Esophagus squamous epithelium (tissue), 5 donors: ENCODE measurements around the gene PAM16. TPM values are rescaled to one million over a fixed set of nuclear protein-coding genes. Genes with fewer than 3 reads are reported as not detected.

Experiments
- DNase-seq: peaks from one replicate; lab custom pipeline; 2025; lab: John Stamatoyannopoulos, UW
- H3K27ac ChIP-seq, 4 donors: fragments of 200-600 bp; sonication (generic); one replicate each; pipeline ENCODE4 v1.5.1; 2016 to 2019; ENCODE audit warnings: mild to moderate bottlenecking in 1 of 4
- H3K27me3 ChIP-seq, 4 donors: fragments of 200-600 bp; sonication (generic); 1 replicate in 3 of 4; 2 replicates in 1 of 4; pipeline versions ENCODE4 v1.5.1 to v1.6.0; 2017 to 2021; ENCODE audit warnings: antibody characterized with exemption in 1 of 4
- H3K36me3 ChIP-seq, 3 donors: fragments of 200-600 bp; sonication (generic); one replicate each; pipeline ENCODE4 v1.5.1; 2016 to 2019
- H3K4me1 ChIP-seq, 3 donors: fragments of 200-600 bp; sonication (generic); one replicate each; pipeline ENCODE4 v1.5.1; 2017 to 2019
- H3K4me3 ChIP-seq, 4 donors: fragments of 200-600 bp; sonication (generic); 1 replicate in 3 of 4; 2 replicates in 1 of 4; pipeline ENCODE4 v1.5.1; 2016 to 2019; ENCODE audit warnings: mild to moderate bottlenecking in 2 of 4, moderate library complexity in 1 of 4
- H3K9me3 ChIP-seq, 3 donors: fragments of 200-600 bp; sonication (generic); one replicate each; pipeline ENCODE4 v1.5.1; 2016 to 2019
- POLR2A ChIP-seq, 4 donors: fragments of 450-650 bp; IDR thresholded peaks; one replicate each; pipeline ENCODE4 v1.6.1; 2017; ENCODE audit warnings: antibody characterized with exemption in 4 of 4, mild to moderate bottlenecking in 4 of 4, moderate library complexity in 3 of 4
- WGBS, 2 donors: methylation state at CpG; one replicate each; pipeline ENCODE4 v1.1.5; 2018; 5-methylcytosine and 5-hydroxymethylcytosine counted together
- intact Hi-C: fragments of 100-400 bp; cut with DNase I; formaldehyde crosslinking; loops from one replicate; pipeline ENCODE4 v1.15.0; 2022
- total RNA-seq, 4 donors: library from RNA; depleted of rRNA; stranded (reverse); fragments of >200 nt; gene quantifications; one replicate each; pipeline ENCODE4 v1.1.0, GENCODE V29; 2016
- TF ChIP-seq, protein P1 (sequence below), 6 experiments: fragments of 450-650 bp in 4 of 6; fragments of 200-600 bp in 2 of 6; sonication (generic) in 2 of 6; IDR thresholded peaks; one replicate each; pipeline ENCODE4 v1.5.1; 2016 to 2019; ENCODE audit warnings: antibody characterized with exemption in 6 of 6, mild to moderate bottlenecking in 4 of 6, moderate library complexity in 4 of 6
- donor health status: DM: yes; HTN: yes; CAD: no.

Gene PAM16
- total RNA-seq, 4 donors from 2014 or later: 29.5 to 40.8 (median 33.2) TPM

DNA sequence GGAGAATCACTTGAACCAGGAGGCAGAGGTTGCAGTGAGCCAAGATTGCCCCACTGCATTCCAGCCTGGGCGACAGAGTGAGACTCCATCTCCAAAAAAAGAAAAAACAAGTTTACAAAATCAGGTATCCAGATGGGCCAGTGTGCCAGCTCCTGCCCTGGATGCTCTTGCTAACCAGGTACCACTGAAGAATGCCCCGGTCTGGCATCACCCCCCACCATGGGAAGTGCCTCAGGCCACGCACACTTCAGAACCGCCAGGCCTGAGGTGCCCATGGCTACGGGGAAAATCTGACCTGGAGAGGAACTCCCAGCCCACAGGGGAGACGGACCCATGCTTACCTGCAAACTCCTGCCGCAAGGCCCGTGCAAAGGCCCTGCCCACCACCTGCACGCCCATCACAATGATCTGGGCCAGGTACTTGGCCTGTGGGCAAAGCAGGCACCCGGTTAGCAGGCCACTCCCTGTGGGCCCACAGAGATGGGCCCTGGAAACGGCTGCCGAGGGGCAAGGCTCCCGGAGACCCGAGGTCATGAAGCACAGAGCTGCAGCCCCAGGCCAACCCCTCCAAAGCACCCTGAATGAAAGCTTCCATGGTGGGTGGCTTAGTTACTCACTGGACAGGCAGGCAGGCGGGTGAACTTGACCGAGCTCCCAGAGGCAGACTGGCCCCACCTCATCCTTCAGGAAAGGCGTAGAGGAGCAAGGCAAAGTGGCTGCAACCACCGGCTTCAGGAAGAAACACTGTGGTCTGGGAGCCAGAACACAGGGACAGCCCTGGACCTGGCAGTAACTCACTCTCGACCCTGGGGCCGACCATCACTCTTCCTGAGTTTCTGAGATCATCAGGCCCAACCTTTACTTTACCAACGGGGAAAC lies 8.0 kb downstream of the PAM16 start:
- intact Hi-C loops: no loop called here
- Histone ChIP-seq H3K27me3 (no peaks in the 10 kb centered on the region), H3K27ac (no peak overlapping the region), H3K4me3 (no peak overlapping the region), H3K4me1 (peaks cover 6 to 53% (median 6%) of the 10 kb centered on the region in 3 donors), H3K36me3 (peaks cover 8 to 46% (median 10%) of the 10 kb centered on the region in 3 donors), H3K9me3 (no peaks in the 10 kb centered on the region)
- no peak for TF ChIP-seq POLR2A (IDR thresholded peaks at IDR 0.05)
- TF ChIP-seq, protein P1, sequence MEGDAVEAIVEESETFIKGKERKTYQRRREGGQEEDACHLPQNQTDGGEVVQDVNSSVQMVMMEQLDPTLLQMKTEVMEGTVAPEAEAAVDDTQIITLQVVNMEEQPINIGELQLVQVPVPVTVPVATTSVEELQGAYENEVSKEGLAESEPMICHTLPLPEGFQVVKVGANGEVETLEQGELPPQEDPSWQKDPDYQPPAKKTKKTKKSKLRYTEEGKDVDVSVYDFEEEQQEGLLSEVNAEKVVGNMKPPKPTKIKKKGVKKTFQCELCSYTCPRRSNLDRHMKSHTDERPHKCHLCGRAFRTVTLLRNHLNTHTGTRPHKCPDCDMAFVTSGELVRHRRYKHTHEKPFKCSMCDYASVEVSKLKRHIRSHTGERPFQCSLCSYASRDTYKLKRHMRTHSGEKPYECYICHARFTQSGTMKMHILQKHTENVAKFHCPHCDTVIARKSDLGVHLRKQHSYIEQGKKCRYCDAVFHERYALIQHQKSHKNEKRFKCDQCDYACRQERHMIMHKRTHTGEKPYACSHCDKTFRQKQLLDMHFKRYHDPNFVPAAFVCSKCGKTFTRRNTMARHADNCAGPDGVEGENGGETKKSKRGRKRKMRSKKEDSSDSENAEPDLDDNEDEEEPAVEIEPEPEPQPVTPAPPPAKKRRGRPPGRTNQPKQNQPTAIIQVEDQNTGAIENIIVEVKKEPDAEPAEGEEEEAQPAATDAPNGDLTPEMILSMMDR (IDR thresholded peaks at IDR 0.05): no peak
- 79 to 91% methylated on average over 10 to 11 of the region's 21 CpGs for WGBS, 2 donors
- no peak for DNase-seq

DNA sequence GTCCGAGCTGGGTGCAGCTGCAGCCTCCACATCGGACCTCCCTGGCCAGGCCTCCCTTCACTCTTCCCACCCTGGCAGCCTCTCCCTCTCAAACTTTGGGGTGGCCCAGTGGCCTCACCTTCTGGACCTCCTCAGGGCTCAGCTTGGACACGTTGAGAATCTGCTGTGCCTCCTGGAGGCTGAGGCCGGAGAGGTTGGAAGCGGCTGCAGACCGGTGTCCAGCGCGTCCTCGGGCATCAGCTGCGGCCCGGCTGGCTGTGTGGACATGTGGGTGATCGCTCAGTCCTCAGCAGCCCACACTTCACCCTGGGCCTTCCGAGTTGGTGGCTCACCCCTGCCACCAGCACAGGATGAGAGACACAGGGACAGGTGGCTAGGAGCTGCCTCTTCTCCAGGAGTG lies 9.9 kb downstream of the PAM16 start:
- Histone ChIP-seq H3K36me3 (peaks cover 8 to 64% (median 10%) of the 10 kb centered on the region in 3 donors), H3K9me3 (no peaks in the 10 kb centered on the region), H3K27me3 (no peaks in the 10 kb centered on the region), H3K4me1 (peaks cover 0 to 36% (median 0%) of the 10 kb centered on the region in 3 donors), H3K27ac (no peak overlapping the region), H3K4me3 (no peak overlapping the region)
- TF ChIP-seq, protein P1 (IDR thresholded peaks at IDR 0.05): no peak
- TF ChIP-seq POLR2A (IDR thresholded peaks at IDR 0.05): no peak
- WGBS, 2 donors: 88 to 97% methylated on average over 6 to 11 of the region's 13 CpGs
- no peak for DNase-seq
- intact Hi-C loops: no loop called here

DNA sequence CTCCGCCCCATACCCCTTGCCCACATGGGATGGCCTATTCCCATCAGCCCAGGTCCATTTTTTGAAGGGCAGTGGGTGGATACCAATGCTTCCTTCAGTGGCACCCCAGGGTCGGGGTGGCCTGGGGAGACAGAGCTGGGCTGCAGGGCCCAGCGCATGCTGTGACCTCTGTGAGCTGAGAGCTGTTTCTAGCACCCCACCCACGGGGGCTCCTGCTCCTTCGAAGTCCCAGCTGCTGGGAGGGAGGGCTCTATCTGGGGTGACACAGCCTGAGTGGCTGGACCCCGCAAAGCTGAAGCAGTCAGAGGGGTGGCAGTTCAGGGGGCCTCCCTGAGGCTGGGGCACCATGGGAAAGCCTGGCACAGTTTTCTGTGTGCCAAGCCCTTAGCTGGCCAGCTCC lies 10.7 kb downstream of the PAM16 start:
- Histone ChIP-seq H3K27ac (no peak overlapping the region), H3K27me3 (no peaks in the 10 kb centered on the region), H3K9me3 (no peaks in the 10 kb centered on the region), H3K4me3 (no peak overlapping the region), H3K4me1 (peaks cover 0 to 28% (median 0%) of the 10 kb centered on the region in 3 donors), H3K36me3 (peaks cover 8 to 70% (median 10%) of the 10 kb centered on the region in 3 donors)
- WGBS, 2 donors: 90 to 100% methylated on average over 1 of the region's 6 CpGs
- TF ChIP-seq, protein P1 (IDR thresholded peaks at IDR 0.05): no peak
- TF ChIP-seq POLR2A (IDR thresholded peaks at IDR 0.05): no peak
- intact Hi-C loops: no loop called here
- no peak for DNase-seq

DNA sequence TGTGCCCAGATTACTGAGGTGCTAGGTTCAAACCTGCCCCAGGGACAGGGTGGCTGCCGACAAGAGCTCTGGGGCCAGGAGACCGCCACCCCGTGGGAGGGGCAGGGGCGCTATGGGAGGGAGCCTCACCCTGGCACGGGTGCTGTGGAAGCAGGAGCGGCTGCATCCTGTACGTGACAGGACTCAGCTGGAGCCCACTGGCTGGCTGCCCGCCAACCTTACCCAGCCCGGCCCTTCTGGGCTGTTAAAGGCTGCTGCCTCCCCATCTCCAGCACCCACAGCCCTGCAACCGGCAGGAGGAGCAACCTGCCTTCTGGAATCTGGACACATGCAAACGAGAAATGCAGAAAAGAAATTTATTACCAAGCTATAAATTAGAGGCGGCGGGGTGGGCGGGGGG lies 11.2 kb downstream of the PAM16 start:
- Histone ChIP-seq H3K4me3 (no peak overlapping the region), H3K36me3 (peaks cover 8 to 76% (median 10%) of the 10 kb centered on the region in 3 donors), H3K9me3 (no peaks in the 10 kb centered on the region), H3K27ac (no peak overlapping the region), H3K27me3 (no peaks in the 10 kb centered on the region), H3K4me1 (peaks cover 0 to 23% (median 0%) of the 10 kb centered on the region in 3 donors)
- 47 to 87% methylated on average over 3 to 6 of the region's 14 CpGs for WGBS, 2 donors
- intact Hi-C loops: no loop called here
- DNase-seq: no peak
- no peak for TF ChIP-seq POLR2A (IDR thresholded peaks at IDR 0.05)
- TF ChIP-seq, protein P1 (IDR thresholded peaks at IDR 0.05): no peak

DNA sequence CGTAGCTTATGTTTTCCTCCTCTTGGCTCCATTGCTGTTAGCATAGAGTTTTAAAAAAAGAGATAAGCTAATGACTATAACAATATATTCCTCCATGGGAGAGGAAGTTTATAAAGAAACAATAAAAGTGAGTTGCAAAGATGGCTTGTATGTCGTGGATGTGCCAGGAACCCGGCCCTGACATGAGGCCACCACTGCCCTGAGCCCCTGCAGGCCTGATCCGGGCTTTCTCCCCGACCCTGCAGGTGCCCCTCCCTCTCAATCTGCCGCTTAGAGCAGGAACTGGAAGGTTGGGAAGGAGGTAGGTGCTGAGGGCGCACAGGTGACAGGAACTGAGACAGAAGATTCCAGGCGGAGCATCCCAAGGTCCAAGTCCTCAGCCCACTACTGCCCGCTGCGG lies 11.7 kb downstream of the PAM16 start:
- Histone ChIP-seq H3K9me3 (no peaks in the 10 kb centered on the region), H3K27me3 (no peaks in the 10 kb centered on the region), H3K4me1 (peaks cover 0 to 20% (median 0%) of the 10 kb centered on the region in 3 donors), H3K36me3 (peaks cover 8 to 80% (median 10%) of the 10 kb centered on the region in 3 donors), H3K27ac (no peak overlapping the region), H3K4me3 (no peak overlapping the region)
- no peak for DNase-seq
- TF ChIP-seq, protein P1 (IDR thresholded peaks at IDR 0.05): no peak
- TF ChIP-seq POLR2A (IDR thresholded peaks at IDR 0.05): no peak
- intact Hi-C loops: no loop called here
- 62 to 79% methylated on average over 6 to 10 of the region's 10 CpGs for WGBS, 2 donors
